PC-3 (cell line): ENCODE results near the gene NCOA7.

Source experiments
- EZH2 ChIP-seq: fragments of 300-600 bp; sonication (generic); IDR thresholded peaks from one replicate; pipeline ENCODE4 v1.6.1; 2017; ENCODE audit warnings: antibody characterized with exemption, mild to moderate bottlenecking, low read length; ENCODE audit not compliant: unreplicated experiment
- TF ChIP-seq, protein P1 (sequence below): fragments of 300-600 bp; sonication (generic); conservative IDR thresholded peaks from 2 replicates; pipeline ENCODE4 v1.5.1; 2017; ENCODE audit warnings: antibody characterized with exemption, low read depth, mild to moderate bottlenecking, low read length

DNA sequence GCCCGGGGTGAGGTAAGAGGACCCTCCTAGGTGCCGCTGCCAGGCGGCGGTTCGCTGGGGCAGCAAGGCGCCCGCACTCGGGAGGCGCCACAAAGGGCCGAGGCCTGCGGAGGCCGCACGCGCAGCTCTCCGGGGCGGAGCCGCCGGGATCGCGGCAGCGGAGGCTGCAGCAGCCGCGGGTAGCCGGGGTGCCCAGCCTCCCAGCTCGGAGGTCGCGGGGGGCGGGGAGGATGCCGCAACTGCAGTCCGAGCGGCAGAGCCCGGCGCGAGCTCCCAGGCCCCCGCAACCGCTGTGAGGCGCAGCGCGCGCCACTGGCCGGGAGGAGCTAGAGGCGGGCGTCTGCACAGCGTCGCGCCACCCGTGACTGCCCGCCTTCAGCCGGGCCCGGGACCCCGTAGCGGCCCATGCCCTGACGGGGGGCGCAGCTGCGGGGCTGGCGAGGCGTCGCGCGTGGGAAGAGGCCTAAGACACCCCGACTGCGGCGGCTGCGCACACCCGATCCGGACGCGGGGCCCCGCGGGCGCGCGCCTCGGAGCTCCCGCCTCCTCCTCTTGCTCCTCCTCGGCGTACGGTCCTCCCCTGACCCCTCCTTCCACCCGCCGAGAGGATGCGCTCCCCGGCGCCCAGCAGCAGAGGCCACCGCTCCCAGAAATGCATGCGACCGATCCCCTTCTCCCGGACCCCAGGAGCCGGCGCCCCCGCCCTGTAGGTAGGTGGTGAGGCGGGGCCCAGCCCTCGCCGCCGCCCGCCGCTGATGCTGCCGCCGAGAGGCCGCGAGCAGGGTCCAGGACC is at the start of gene NCOA7:
- TF ChIP-seq EZH2 = no peak
- TF ChIP-seq, protein P1, sequence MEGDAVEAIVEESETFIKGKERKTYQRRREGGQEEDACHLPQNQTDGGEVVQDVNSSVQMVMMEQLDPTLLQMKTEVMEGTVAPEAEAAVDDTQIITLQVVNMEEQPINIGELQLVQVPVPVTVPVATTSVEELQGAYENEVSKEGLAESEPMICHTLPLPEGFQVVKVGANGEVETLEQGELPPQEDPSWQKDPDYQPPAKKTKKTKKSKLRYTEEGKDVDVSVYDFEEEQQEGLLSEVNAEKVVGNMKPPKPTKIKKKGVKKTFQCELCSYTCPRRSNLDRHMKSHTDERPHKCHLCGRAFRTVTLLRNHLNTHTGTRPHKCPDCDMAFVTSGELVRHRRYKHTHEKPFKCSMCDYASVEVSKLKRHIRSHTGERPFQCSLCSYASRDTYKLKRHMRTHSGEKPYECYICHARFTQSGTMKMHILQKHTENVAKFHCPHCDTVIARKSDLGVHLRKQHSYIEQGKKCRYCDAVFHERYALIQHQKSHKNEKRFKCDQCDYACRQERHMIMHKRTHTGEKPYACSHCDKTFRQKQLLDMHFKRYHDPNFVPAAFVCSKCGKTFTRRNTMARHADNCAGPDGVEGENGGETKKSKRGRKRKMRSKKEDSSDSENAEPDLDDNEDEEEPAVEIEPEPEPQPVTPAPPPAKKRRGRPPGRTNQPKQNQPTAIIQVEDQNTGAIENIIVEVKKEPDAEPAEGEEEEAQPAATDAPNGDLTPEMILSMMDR = no peak
